ENCODE results near the gene ADGRD1. TPM values are rescaled to one million over a fixed set of nuclear protein-coding genes. Genes with fewer than 3 reads are reported as not detected.

The ADGRD1 gene
- total RNA-seq, 2 donors from 2014 or later: not detected

DNA sequence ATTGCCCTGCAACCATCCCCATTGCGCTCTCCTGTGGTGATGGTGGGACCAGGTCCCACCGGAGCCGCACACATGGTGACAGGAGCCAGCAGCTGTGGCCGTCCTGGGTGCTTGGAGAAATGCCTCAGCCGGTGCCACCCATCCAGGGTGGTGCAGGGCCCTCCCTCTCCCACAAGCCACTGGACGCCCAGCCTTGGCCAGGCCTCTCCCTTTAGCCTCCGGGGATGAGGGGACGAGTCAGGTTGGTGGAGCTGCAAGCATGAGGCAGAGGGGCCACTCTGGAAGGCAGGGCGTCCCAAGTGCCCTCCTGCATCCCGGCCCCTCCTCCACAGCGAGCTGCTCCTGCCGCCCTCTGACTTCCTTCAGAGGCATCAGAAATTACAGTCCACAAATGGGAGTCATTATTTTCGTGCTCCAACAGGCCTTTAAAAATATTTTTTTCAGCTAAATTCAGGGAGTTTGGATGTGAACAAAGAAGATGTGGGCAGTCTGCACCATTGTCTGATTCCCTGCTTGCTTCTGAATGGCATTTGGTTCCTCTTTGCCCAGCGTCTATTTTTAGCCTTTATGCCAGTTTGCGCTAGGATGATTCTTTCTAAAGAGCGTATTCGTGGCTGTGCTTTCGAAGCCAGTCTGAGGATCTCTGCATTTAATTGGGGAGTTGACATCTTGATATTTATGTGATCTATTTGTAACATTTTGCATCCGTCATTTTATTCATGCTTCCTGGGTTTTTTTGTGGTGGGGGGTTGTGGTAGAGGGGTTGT is 189.4 kb downstream of the ADGRD1 start:
- no peak for DNase-seq (ENCODE audit: low spot score)
- no peak for ATAC-seq
- no peaks in the 10 kb centered on the region for H3K9me3 Mint-ChIP-seq
- H3K4me3 Mint-ChIP-seq: no peak overlapping the region
- H3K4me1 Mint-ChIP-seq (ENCODE audit: low read depth in 2 of 2): no peaks in the 10 kb centered on the region
- H3K27me3 Mint-ChIP-seq: peaks cover 6 to 15% of the 10 kb centered on the region in 2 donors
- H3K36me3 Mint-ChIP-seq: no peaks in the 10 kb centered on the region
- H3K27ac Mint-ChIP-seq: no peak overlapping the region

DNA sequence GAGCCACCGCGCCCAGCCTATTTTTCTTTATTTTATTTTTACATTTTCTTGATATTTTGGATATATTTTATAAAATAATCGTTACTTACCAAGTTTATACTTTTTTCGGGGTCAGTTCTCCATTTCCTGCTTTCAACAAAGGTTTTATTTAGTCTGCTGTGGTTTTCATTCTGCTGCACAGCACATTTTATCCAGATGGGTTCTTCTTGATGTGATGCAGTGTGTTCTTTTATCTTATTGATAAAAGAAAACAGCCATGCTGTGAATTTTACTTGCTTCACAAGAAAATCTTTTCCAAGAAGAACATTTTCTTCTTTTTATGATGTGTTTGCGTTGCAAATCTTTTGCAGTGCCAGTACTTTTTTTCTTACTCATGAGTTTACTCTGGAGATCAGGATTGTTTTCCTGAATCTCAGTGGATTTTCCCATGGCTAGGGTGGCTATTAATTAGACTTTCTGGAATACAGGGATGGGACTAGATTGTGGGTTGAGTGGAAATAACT is 192.5 kb downstream of the ADGRD1 start:
- Mint-ChIP-seq H3K9me3 (no peaks in the 10 kb centered on the region), H3K27ac (no peak overlapping the region), H3K36me3 (no peaks in the 10 kb centered on the region), H3K27me3 (peaks cover 20 to 43% of the 10 kb centered on the region in 2 donors), H3K4me3 (no peak overlapping the region), H3K4me1 (ENCODE audit: low read depth in 2 of 2) (no peaks in the 10 kb centered on the region)
- DNase-seq (ENCODE audit: low spot score): no peak
- ATAC-seq: no peak

DNA sequence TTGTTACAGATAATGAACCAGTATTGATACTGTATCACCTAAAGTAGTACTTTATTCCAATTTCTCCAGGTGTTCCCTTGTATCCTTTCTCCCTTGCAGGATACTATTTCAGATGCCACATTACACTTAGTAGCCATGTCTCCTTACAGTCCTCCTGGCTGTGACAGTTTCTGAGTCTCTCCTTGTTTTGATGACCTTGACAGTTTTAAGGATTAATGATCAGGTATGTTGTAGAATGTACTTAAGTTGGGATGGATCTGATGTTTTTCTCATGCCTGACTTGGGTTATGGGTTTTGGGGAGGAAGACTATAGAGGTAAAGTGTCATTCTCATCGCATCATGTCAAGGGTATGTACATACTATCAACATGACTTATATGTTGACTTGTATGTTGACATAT is 193.6 kb downstream of the ADGRD1 start:
- H3K9me3 Mint-ChIP-seq: no peaks in the 10 kb centered on the region
- H3K27ac Mint-ChIP-seq: no peak overlapping the region
- ATAC-seq (no peak), DNase-seq (ENCODE audit: low spot score) (no peak)
- H3K4me3 Mint-ChIP-seq: no peak overlapping the region
- H3K36me3 Mint-ChIP-seq: no peaks in the 10 kb centered on the region
- peaks cover 23 to 47% of the 10 kb centered on the region in 2 donors for H3K27me3 Mint-ChIP-seq
- H3K4me1 Mint-ChIP-seq (ENCODE audit: low read depth in 2 of 2): no peaks in the 10 kb centered on the region

DNA sequence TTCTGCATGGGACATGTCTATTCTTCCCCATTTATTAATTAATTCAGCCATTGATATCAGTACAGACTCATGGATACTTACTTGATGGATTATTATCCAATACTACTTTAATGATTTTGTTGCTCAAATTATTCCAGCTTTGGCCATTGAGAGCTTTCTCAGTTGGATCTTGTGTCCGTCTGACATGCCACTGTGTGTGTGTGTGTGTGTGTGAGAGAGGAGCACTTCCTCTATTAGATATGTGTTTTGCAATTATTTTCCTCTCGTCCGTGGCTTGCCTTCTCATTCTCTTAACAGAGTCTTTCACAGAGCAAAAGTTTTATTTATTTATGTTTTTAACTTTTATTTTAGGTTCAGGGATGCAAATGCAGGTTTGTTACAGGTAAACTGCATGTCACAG is 194.2 kb downstream of the ADGRD1 start:
- H3K4me1 Mint-ChIP-seq (ENCODE audit: low read depth in 2 of 2): no peaks in the 10 kb centered on the region
- H3K4me3 Mint-ChIP-seq: no peak overlapping the region
- ATAC-seq (no peak), DNase-seq (ENCODE audit: low spot score) (no peak)
- no peaks in the 10 kb centered on the region for H3K36me3 Mint-ChIP-seq
- no peak overlapping the region for H3K27ac Mint-ChIP-seq
- peaks cover 25 to 47% of the 10 kb centered on the region in 2 donors for H3K27me3 Mint-ChIP-seq
- H3K9me3 Mint-ChIP-seq: no peaks in the 10 kb centered on the region

DNA sequence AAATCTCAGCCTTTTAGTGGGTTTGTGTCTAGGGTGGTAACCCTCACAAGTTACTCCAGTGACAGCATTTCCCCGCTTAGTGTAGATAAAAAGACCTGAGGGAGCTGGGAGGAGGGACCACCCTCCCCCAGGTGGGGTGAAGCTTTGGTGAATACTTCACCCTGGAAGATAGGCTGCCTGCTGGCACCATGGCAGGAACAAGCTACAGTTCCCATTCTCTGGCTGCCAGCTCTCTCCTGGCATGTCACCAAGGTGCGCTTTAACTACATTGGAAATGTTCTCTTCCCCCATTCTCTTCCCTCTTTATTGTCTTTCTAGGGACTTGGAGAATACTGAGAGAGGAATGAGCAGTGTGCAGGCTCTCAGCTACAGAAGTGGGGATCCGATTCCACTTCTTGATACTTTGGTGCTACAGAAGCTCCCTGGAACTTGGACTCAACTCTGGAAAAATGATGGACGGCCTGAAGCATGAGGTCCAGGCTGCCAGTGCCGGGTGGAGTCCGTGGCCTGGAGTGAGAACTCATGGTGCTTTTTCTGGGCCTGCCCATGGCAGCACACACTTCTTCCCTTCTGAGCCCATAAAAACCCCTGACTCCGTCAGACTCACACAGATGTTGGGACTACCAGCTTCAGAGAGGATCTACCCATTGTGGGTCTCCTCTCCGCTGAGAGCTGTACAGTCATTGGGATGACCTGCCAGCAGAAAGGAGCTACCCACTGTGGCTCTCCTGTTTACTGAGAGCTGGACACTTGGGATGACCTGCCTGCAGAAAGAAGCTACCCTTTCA is 198.0 kb downstream of the ADGRD1 start:
- H3K27ac Mint-ChIP-seq: no peak overlapping the region
- H3K36me3 Mint-ChIP-seq: no peaks in the 10 kb centered on the region
- no peak overlapping the region for H3K4me3 Mint-ChIP-seq
- ATAC-seq (no peak), DNase-seq (ENCODE audit: low spot score) (no peak)
- peaks cover 25 to 46% of the 10 kb centered on the region in 2 donors for H3K27me3 Mint-ChIP-seq
- H3K9me3 Mint-ChIP-seq: no peaks in the 10 kb centered on the region
- no peaks in the 10 kb centered on the region for H3K4me1 Mint-ChIP-seq (ENCODE audit: low read depth in 2 of 2)

DNA sequence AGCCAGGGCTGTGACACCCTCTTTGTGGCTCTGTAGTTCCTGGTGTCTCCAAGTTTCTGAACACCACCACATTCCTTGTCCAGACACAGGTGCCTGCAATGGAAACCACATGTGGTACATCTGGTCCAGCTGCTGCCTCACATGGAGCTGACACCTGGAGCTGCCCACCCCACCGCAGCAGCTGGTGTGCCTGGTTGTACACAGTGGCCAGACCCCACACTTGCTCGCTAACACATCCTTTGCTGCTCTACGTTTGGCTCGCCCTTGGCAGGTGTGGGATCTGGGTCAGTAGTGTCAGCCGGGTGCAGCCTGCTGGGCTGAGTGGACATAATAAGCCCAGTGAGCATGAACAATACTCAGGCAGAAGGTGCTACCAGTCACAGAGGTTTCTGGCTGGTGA is 198.9 kb downstream of the ADGRD1 start:
- Mint-ChIP-seq H3K4me3 (no peak overlapping the region), H3K27ac (no peak overlapping the region), H3K9me3 (no peaks in the 10 kb centered on the region), H3K36me3 (no peaks in the 10 kb centered on the region), H3K4me1 (ENCODE audit: low read depth in 2 of 2) (no peaks in the 10 kb centered on the region), H3K27me3 (peaks cover 25 to 43% of the 10 kb centered on the region in 2 donors)
- DNase-seq (ENCODE audit: low spot score): no peak
- peak in 1 of 2 donors; percentile 54 for ATAC-seq

DNA sequence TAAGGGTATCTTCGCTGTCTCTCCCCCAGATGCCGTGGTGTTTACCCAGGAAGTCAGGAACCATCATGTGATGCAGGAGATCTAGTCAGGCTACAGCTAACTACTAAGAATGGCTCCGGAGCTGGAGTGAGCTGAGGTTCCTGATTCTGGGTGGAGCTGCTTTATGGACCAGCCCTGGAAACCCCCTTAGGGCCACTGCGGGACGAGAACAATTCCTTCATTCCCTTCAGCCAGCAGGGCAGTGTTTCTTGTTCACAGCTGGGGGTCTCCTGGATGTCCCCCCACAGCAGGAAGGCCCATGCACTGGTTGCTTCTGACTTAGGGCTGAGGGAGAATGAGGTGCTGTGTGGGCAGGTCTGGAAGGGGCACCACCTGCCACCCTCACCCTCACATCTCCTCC is 199.3 kb downstream of the ADGRD1 start:
- peaks cover 25 to 38% of the 10 kb centered on the region in 2 donors for H3K27me3 Mint-ChIP-seq
- H3K4me1 Mint-ChIP-seq (ENCODE audit: low read depth in 2 of 2): no peaks in the 10 kb centered on the region
- no peak overlapping the region for H3K27ac Mint-ChIP-seq
- no peak for DNase-seq (ENCODE audit: low spot score)
- no peaks in the 10 kb centered on the region for H3K36me3 Mint-ChIP-seq
- ATAC-seq: no peak
- no peaks in the 10 kb centered on the region for H3K9me3 Mint-ChIP-seq
- H3K4me3 Mint-ChIP-seq: no peak overlapping the region

DNA sequence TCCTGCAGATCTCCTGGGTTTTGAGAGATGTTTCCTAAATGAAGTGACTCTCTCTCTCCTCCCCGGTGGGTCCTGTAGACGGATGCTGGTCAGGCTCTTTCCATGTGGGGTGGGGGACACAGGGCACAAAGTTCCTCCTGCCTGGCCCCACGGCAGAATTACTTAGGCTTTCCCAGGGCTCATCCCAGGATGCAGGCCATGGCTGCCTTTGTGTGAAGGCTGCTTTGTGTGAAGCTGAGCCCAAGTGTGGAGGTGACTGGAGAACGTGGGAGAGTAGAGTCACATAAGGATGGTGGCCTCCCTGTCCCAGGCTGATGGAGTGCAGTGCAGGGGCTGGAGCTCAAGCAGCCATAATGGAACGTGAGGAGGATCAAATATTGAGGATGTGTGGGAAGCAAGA is 200.2 kb downstream of the ADGRD1 start:
- Mint-ChIP-seq H3K36me3 (no peaks in the 10 kb centered on the region), H3K27me3 (peaks cover 21 to 29% of the 10 kb centered on the region in 2 donors), H3K4me3 (no peak overlapping the region), H3K4me1 (ENCODE audit: low read depth in 2 of 2) (no peaks in the 10 kb centered on the region), H3K9me3 (no peaks in the 10 kb centered on the region), H3K27ac (no peak overlapping the region)
- DNase-seq (ENCODE audit: low spot score): no peak
- ATAC-seq: no peak

DNA sequence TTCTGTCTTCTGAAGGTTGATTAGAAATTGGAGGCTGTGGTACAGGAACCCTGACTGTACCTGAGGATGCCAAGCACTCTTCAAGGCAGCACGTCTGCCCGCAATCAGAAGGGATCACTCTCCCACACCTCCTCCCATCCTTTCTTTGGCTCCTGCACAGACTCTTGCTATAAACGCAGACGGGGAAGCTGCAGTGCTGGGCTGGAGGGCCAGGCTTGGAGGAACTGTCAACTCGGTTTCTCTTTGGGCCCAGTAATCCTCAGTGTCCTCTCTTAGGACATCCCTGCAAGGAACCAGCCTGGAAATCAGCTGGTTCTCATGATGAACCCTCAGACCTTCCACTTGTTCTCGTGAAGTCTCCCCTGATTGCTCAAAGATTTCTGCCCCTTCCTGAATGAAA is 201.4 kb downstream of the ADGRD1 start:
- H3K4me3 Mint-ChIP-seq: no peak overlapping the region

DNA sequence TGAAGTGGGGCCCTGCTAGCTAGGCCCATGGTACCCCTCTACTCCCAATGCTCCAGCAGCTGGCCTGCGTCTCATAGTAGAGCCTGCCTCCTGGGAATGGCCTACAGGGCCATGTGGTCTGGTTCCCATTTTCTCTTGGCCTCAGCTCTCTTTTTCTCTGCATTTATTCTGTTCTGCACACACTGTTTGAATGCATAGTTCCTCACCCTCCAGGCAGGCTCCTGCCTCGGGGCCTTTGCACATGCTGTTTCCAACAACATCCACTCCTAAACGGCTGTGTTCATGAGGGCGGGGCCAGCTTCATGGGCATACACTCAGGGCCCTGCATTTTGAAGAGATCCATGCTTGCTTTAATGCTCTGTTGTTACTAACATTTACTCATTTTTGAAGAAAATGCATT is 204.0 kb downstream of the ADGRD1 start:
- Mint-ChIP-seq H3K4me3 (no peak overlapping the region), H3K9me3 (no peaks in the 10 kb centered on the region), H3K36me3 (no peaks in the 10 kb centered on the region), H3K4me1 (ENCODE audit: low read depth in 2 of 2) (no peaks in the 10 kb centered on the region), H3K27ac (no peak overlapping the region), H3K27me3 (peaks cover 11 to 14% of the 10 kb centered on the region in 2 donors)
- DNase-seq (ENCODE audit: low spot score) (no peak), ATAC-seq (no peak)

More for the DNA sequence above, 201.4 kb downstream of the ADGRD1 start:
- Mint-ChIP-seq H3K27me3 (peaks cover 19 to 21% of the 10 kb centered on the region in 2 donors), H3K4me1 (ENCODE audit: low read depth in 2 of 2) (no peaks in the 10 kb centered on the region), H3K9me3 (no peaks in the 10 kb centered on the region), H3K27ac (no peak overlapping the region), H3K36me3 (no peaks in the 10 kb centered on the region)
- ATAC-seq (no peak), DNase-seq (ENCODE audit: low spot score) (no peak)

DNA sequence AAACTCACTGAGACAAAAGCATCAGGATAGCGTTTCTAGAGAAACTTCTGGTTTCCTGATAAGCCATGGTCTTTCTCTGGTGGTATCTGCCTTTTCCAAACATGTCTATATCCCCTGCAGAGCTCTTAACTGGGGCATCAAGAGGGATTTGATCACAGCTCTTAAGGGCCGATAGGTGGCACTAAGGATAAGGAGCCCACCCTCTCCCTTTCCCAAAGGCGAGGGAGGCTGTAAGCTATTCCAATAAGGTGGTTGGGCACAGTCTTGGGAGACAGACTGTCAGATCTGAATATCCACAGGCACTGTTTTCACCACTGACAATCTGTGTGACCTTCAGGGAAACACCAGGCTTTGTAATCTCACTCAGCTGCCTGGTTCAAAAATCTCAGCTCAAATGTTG is 206.0 kb downstream of the ADGRD1 start:
- Mint-ChIP-seq H3K4me3 (no peak overlapping the region), H3K4me1 (ENCODE audit: low read depth in 2 of 2) (no peaks in the 10 kb centered on the region), H3K27me3 (peaks cover 6 to 14% of the 10 kb centered on the region in 2 donors), H3K36me3 (no peaks in the 10 kb centered on the region), H3K9me3 (no peaks in the 10 kb centered on the region), H3K27ac (no peak overlapping the region)
- no peak for ATAC-seq
- DNase-seq (ENCODE audit: low spot score): no peak

DNA sequence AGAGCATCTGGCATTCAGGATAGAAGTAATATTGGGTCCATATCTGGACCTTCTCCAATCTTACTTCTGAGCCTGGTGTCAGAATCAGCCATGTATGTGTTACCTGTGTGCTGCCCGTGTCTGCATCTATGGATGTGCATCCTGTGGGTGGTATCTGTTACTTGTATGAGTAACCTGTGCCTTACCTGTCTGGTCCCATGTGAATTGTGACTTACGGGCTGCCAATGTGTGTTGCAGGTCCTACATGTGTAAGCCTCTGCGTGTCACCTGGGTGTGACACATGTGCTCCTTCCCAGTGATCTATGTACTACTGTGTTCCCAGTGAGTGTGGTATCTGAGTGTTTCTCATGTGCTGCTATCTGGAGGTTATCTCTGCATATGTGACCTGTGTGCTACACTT is 208.4 kb downstream of the ADGRD1 start:
- Mint-ChIP-seq H3K4me1 (ENCODE audit: low read depth in 2 of 2) (no peaks in the 10 kb centered on the region), H3K36me3 (no peaks in the 10 kb centered on the region), H3K27me3 (peaks cover 8 to 11% of the 10 kb centered on the region in 2 donors), H3K27ac (no peak overlapping the region), H3K9me3 (no peaks in the 10 kb centered on the region), H3K4me3 (no peak overlapping the region)
- DNase-seq (ENCODE audit: low spot score) (no peak), ATAC-seq (no peak)

DNA sequence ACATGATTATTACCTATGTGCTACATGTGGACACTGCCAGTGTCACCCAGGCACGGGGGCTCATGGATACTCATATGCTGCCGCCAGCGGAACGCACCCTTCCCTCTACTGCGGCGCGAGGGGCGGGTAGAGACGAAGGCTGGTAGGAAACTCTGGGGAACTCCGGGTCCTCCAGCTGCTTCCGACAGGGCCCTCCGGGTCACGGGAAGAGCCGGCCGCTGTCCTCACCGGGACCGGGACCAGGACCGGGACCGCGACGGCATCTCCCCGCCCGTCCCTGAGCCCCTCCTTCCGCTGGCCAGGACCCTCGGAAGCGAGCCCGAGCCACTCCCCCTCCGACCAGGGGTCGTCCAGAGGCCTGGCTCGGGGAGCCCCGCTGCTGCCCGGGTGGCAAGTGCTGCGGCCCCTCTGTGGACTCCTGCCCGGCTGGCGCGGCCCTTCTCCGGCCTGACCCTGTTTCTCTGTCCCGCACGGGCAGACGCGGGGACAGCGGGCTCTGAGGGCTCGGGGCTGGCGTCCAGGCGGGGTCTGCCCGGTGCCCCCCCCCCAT is 209.6 kb downstream of the ADGRD1 start:
- Mint-ChIP-seq H3K36me3 (no peaks in the 10 kb centered on the region), H3K4me1 (ENCODE audit: low read depth in 2 of 2) (no peaks in the 10 kb centered on the region), H3K4me3 (no peak overlapping the region), H3K27me3 (peaks cover 13 to 14% of the 10 kb centered on the region in 2 donors), H3K9me3 (no peaks in the 10 kb centered on the region), H3K27ac (no peak overlapping the region)
- ATAC-seq (no peak), DNase-seq (ENCODE audit: low spot score) (no peak)
